DND-41 (cell line): ENCODE measurements around the gene SLC4A5.

Experiments used
- ATAC-seq: fragments of 200-7000 bp; cut with Tn5 transposase; 3 replicates; pipeline ENCODE4 v1.9.1; 2021; ENCODE audit warnings: low read depth; ENCODE audit not compliant: insufficient read depth
- DNase-seq: peaks from one replicate; pipeline ENCODE4 v3.0.0-alpha.2; 2020
- H2AFZ ChIP-seq: 2 replicates; pipeline ENCODE4 v1.6.0; 2012; ENCODE audit warnings: low read depth, low read length
- H3K27ac ChIP-seq: 2 replicates; pipeline ENCODE4 v1.5.1; 2012; ENCODE audit warnings: low read length, inconsistent platforms
- H3K27me3 ChIP-seq: fragments of 200-600 bp; sonication (generic); 2 replicates; pipeline ENCODE4 v1.6.0; 2012; ENCODE audit warnings: low read length, mild to moderate bottlenecking, inconsistent platforms; ENCODE audit not compliant: insufficient read depth, poor library complexity
- H3K36me3 ChIP-seq: 2 replicates; pipeline ENCODE4 v1.5.1; 2012; ENCODE audit warnings: low read length, inconsistent platforms; ENCODE audit not compliant: insufficient read depth
- H3K4me1 ChIP-seq: 2 replicates; pipeline ENCODE4 v1.5.1; 2012; ENCODE audit warnings: mild to moderate bottlenecking, low read length; ENCODE audit not compliant: insufficient read depth
- H3K4me2 ChIP-seq: 2 replicates; pipeline ENCODE4 v1.6.0; 2012; ENCODE audit warnings: mild to moderate bottlenecking, moderate library complexity, low read length, inconsistent platforms; ENCODE audit not compliant: insufficient read depth
- H3K4me3 ChIP-seq, 2 experiments: fragments of 200-600 bp in 1 of 2; shearing (Covaris generic) in 1 of 2; 2 replicates each; pipeline ENCODE4 v1.5.1; 2012 to 2016; ENCODE audit warnings: inconsistent platforms in 2 of 2, low read length in 2 of 2, mild to moderate bottlenecking in 2 of 2, low read depth in 1 of 2, moderate library complexity in 1 of 2
- H3K79me2 ChIP-seq: 2 replicates; pipeline ENCODE4 v1.6.0; 2012; ENCODE audit warnings: low read length, inconsistent platforms; ENCODE audit not compliant: insufficient read depth
- H3K9ac ChIP-seq: 2 replicates; pipeline ENCODE4 v1.6.0; 2012; ENCODE audit warnings: low read depth, mild to moderate bottlenecking, inconsistent platforms, low read length, moderate library complexity
- H3K9me3 ChIP-seq: 2 replicates; pipeline ENCODE4 v1.5.1; 2012; ENCODE audit warnings: low read length, moderate library complexity, mild to moderate bottlenecking, inconsistent platforms; ENCODE audit not compliant: insufficient read depth, severe bottlenecking
- H4K20me1 ChIP-seq: 2 replicates; pipeline ENCODE4 v1.6.0; 2012; ENCODE audit warnings: low read length; ENCODE audit not compliant: insufficient read depth
- CTCF ChIP-seq: IDR thresholded peaks from 2 replicates; pipeline ENCODE4 v1.5.1; 2012; ENCODE audit warnings: borderline replicate concordance, low read length, moderate library complexity, mild to moderate bottlenecking; ENCODE audit not compliant: poor library complexity, severe bottlenecking; ENCODE audit errors: extremely low read depth
- EZH2 ChIP-seq: IDR thresholded peaks from 3 replicates; pipeline ENCODE4 v1.6.1; 2012; ENCODE audit warnings: borderline replicate concordance, low read depth, mild to moderate bottlenecking, moderate library complexity, low read length, inconsistent platforms; ENCODE audit not compliant: severe bottlenecking

SLC4A5 gene

GRCh38 chr2:74293191-74293991, 49.8 kb downstream of the SLC4A5 start:
- no peak for TF ChIP-seq CTCF
- no peak for TF ChIP-seq EZH2
- no peaks in the 10 kb centered on the region for H3K79me2 ChIP-seq
- peaks cover 5% of the 10 kb centered on the region for H3K27me3 ChIP-seq
- no peak overlapping the region for H3K4me3 ChIP-seq
- no peak overlapping the region for H3K9ac ChIP-seq
- no peaks in the 10 kb centered on the region for H3K9me3 ChIP-seq
- H3K4me2 ChIP-seq = no peak overlapping the region
- no peaks in the 10 kb centered on the region for H3K36me3 ChIP-seq
- H3K27ac ChIP-seq = no peak overlapping the region
- H2AFZ ChIP-seq = no peak overlapping the region
- H4K20me1 ChIP-seq = no peaks in the 10 kb centered on the region
- DNase-seq (no peak), ATAC-seq (no peak)
- H3K4me1 ChIP-seq = peaks cover 13% of the 10 kb centered on the region

- Histone ChIP-seq H3K9me3 (no peaks in the 10 kb centered on the region), H3K4me2 (no peak overlapping the region), H3K9ac (no peak overlapping the region), H3K4me1 (peaks cover 13% of the 10 kb centered on the region), H3K36me3 (no peaks in the 10 kb centered on the region), H4K20me1 (no peaks in the 10 kb centered on the region), H3K27me3 (peaks cover 2% of the 10 kb centered on the region), H3K4me3 (no peak overlapping the region), H3K27ac (no peak overlapping the region), H2AFZ (no peak overlapping the region), H3K79me2 (no peaks in the 10 kb centered on the region)
- ATAC-seq (no peak), DNase-seq (no peak)
- TF ChIP-seq CTCF = no peak
- TF ChIP-seq EZH2 = no peak
Observed at GRCh38 chr2:74292751-74293150, 50.5 kb downstream of the SLC4A5 start.

DNA sequence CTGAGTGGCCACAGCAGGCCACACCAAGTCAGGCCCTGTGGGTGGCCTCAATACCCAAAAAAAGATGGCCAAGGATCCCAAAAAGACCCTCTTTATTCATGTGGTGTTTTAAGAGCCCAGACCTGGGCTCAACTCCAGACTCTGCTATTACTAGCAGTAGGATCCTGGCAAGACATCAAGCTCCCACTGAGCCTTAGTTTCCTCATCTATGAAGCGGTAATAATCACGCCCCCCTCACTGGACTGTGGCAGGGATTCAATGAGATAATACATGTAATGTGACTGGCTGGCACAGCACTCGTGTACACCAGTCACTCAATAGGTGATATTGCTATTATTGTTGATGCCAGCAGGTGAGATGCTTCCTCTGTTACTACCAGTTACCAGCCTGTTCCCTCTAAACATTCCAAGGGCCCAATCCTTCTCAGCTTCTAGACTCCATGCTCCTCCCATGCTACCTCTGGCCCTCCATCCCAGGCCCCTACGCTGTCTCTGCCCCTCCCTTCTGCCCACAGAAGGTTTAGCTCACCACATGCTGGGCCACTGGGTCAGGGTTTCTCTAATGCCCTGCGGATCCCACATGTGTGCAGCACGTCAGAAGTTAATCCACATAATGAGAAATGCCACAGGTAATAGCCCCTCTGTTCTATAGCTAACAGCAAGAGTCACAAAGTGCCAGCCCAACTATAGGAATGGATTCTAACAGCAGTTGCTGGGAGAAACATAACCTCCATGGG, 51.2 kb downstream of the SLC4A5 start:
- Histone ChIP-seq H2AFZ (no peak overlapping the region), H3K27ac (no peak overlapping the region), H3K4me2 (no peak overlapping the region), H3K9ac (no peak overlapping the region), H3K36me3 (no peaks in the 10 kb centered on the region), H4K20me1 (no peaks in the 10 kb centered on the region), H3K9me3 (no peaks in the 10 kb centered on the region), H3K27me3 (no peaks in the 10 kb centered on the region), H3K79me2 (no peaks in the 10 kb centered on the region), H3K4me1 (peaks cover 13% of the 10 kb centered on the region), H3K4me3 (no peak overlapping the region)
- DNase-seq = no peak
- ATAC-seq = no peak
- TF ChIP-seq EZH2 (no peak), CTCF (no peak)
